GM12878 (cell line): ENCODE data around the gene RHEBL1. TPM values are rescaled to one million over a fixed set of nuclear protein-coding genes. Genes with fewer than 3 reads are reported as not detected.

Experiments
- ATAC-seq: fragments of 200-7000 bp; cut with Tn5 transposase; 3 replicates; pipeline ENCODE4 v1.9.1; 2020; ENCODE audit warnings: mild to moderate bottlenecking, moderate library complexity
- BruUV-seq: library from RNA; stranded (reverse); fragments of 400-500 nt; replicated peaks from 2 replicates; lab custom pipeline; 2021; lab: Mats Ljungman, UMichigan
- CTCF ChIA-PET: fragments of 300-600 bp; sonication (Branson Sonifier 250); formaldehyde crosslinking; extraction: SDS; loops from one replicate; lab custom pipeline; 2021; ENCODE audit warnings: inconsistent platforms; lab: Yijun Ruan, JAX
- POLR2A ChIA-PET: fragments of 350-600 bp; formaldehyde crosslinking; extraction: SDS; loops from one replicate; lab custom pipeline; 2021; ENCODE audit warnings: inconsistent platforms; lab: Charles Lee
- RAD21 ChIA-PET: fragments of 300-600 bp; sonication (Branson Sonifier 250); formaldehyde crosslinking; loops from one replicate; lab custom pipeline; 2023; ENCODE audit warnings: antibody characterized with exemption; ENCODE audit not compliant: unreplicated experiment; lab: Charles Lee
- SMC1A ChIA-PET: fragments of 300-600 bp; sonication (Branson Sonifier 250); formaldehyde crosslinking; loops from one replicate; lab custom pipeline; 2023; ENCODE audit not compliant: unreplicated experiment, uncharacterized antibody; lab: Charles Lee
- DNase-seq: peaks from one replicate; pipeline ENCODE4 v3.0.0-alpha.2; 2011; ENCODE audit warnings: low read depth, low spot score
- FAIRE-seq: peaks from 3 replicates; lab custom pipeline; 2011; peaks lifted over from hg19 to GRCh38; lab: Jason Lieb, UNC
- H2AFZ ChIP-seq: 2 replicates; pipeline ENCODE4 v1.6.0; 2011; ENCODE audit warnings: low read depth, low read length, control low read depth; ENCODE audit not compliant: control insufficient read depth
- H3K27ac ChIP-seq: 2 replicates; pipeline ENCODE4 v1.5.1; 2011; ENCODE audit warnings: control low read depth; ENCODE audit not compliant: control insufficient read depth, insufficient read depth
- H3K27me3 ChIP-seq, 2 experiments: replicated peaks in 1 of 2; 2 replicates each; pipeline versions ENCODE4 v1.6.0 to v1.6.1; 2011; ENCODE audit warnings: low read length in 1 of 2; ENCODE audit not compliant: control insufficient read depth in 2 of 2, insufficient read depth in 2 of 2
- H3K36me3 ChIP-seq, 2 experiments: 2 replicates each; pipeline ENCODE4 v1.5.1; 2011; ENCODE audit warnings: low read length in 1 of 2; ENCODE audit not compliant: control insufficient read depth in 2 of 2, insufficient read depth in 2 of 2
- H3K4me1 ChIP-seq: 2 replicates; pipeline ENCODE4 v1.6.1; 2011; ENCODE audit warnings: mild to moderate bottlenecking, low read length, moderate library complexity, mixed read lengths; ENCODE audit not compliant: control insufficient read depth, insufficient read depth
- H3K4me2 ChIP-seq: 2 replicates; pipeline ENCODE4 v1.6.0; 2011; ENCODE audit warnings: control low read depth; ENCODE audit not compliant: control insufficient read depth, insufficient read depth
- H3K4me3 ChIP-seq: fragments of 200-600 bp; sonication (generic); 2 replicates; pipeline ENCODE4 v1.5.1; 2016
- H3K79me2 ChIP-seq: 2 replicates; pipeline ENCODE4 v1.6.0; 2011; ENCODE audit warnings: low read length; ENCODE audit not compliant: control insufficient read depth, insufficient read depth
- H3K9ac ChIP-seq: 2 replicates; pipeline ENCODE4 v1.8.0; 2011; ENCODE audit warnings: low read length, control low read depth, mixed read lengths; ENCODE audit not compliant: control insufficient read depth, insufficient read depth
- H3K9me3 ChIP-seq: replicated peaks from 3 replicates; pipeline ENCODE4 v1.5.1; 2011; ENCODE audit warnings: mild to moderate bottlenecking, low read length; ENCODE audit not compliant: control insufficient read depth, insufficient read depth
- H4K20me1 ChIP-seq: 2 replicates; pipeline ENCODE4 v1.6.0; 2011; ENCODE audit not compliant: control insufficient read depth, insufficient read depth
- EGR1 ChIP-seq, 2 experiments: IDR thresholded peaks; 1 replicate in 1 of 2; 2 replicates in 1 of 2; pipeline ENCODE4 v1.6.1; 2011 to 2012; ENCODE audit warnings: low read depth in 2 of 2, low read length in 2 of 2, borderline replicate concordance in 1 of 2, mild to moderate bottlenecking in 1 of 2, moderate library complexity in 1 of 2
- EP300 ChIP-seq, 2 experiments: fragments of 150-350 bp in 1 of 2; IDR thresholded peaks; 2 replicates each; pipeline ENCODE4 v1.6.1; 2011 to 2012; ENCODE audit warnings: low read depth in 2 of 2, low read length in 2 of 2, borderline replicate concordance in 1 of 2, improper control_type of control experiment in 1 of 2, inconsistent platforms in 1 of 2; ENCODE audit not compliant: control insufficient read depth in 1 of 2
- NR2F1 ChIP-seq: fragments of 450-650 bp; conservative IDR thresholded peaks from 2 replicates; pipeline ENCODE4 v1.6.1; 2017; ENCODE audit warnings: mild to moderate bottlenecking
- PAX5 ChIP-seq: IDR thresholded peaks from 2 replicates; pipeline ENCODE4 v1.6.1; 2011; ENCODE audit warnings: low read depth, low read length, borderline replicate concordance
- POLR2A ChIP-seq: IDR thresholded peaks from 2 replicates; pipeline ENCODE4 v1.6.1; 2011; ENCODE audit warnings: low read depth, mild to moderate bottlenecking, low read length
- RB1 ChIP-seq: fragments of 450-650 bp; formaldehyde crosslinking; IDR thresholded peaks from 2 replicates; pipeline ENCODE4 v1.6.1; 2017; ENCODE audit warnings: mild to moderate bottlenecking, borderline replicate concordance
- TCF12 ChIP-seq: IDR thresholded peaks from 2 replicates; pipeline ENCODE4 v1.6.1; 2011; ENCODE audit warnings: low read depth, mild to moderate bottlenecking, low read length
- TCF7 ChIP-seq: IDR thresholded peaks from 2 replicates; pipeline ENCODE4 v1.6.1; 2014; ENCODE audit warnings: antibody characterized with exemption, borderline replicate concordance
- ZNF24 ChIP-seq: fragments of 450-650 bp; IDR thresholded peaks from 2 replicates; pipeline ENCODE4 v1.6.1; 2017; ENCODE audit warnings: antibody characterized with exemption, mild to moderate bottlenecking
- ZZZ3 ChIP-seq: IDR thresholded peaks from 2 replicates; pipeline ENCODE4 v1.6.1; 2011; ENCODE audit warnings: low read depth; ENCODE audit not compliant: control insufficient read depth, insufficient read length
- WGBS: methylation state at CpG from one replicate; pipeline ENCODE4 v1.1.6; 2016; ENCODE audit warnings: low lambda C conversion rate; ENCODE audit not compliant: insufficient replicate concordance, insufficient coverage; ENCODE audit errors: missing lambda C conversion rate; 5-methylcytosine and 5-hydroxymethylcytosine counted together
- in situ Hi-C: fragments of 300-500 bp; cut with MboI; formaldehyde crosslinking; loops from 9 replicates; pipeline ENCODE4 v1.14.3; 2018; ENCODE audit warnings: mixed read lengths
- intact Hi-C: fragments of 100-400 bp; cut with micrococcal nuclease; formaldehyde crosslinking; loops from one replicate; pipeline ENCODE4 v1.14.2; 2022; ENCODE audit not compliant: unreplicated experiment
- polyA plus RNA-seq, 11 experiments: library from polyadenylated mRNA; depleted of rRNA in 4 of 11; unstranded in 6 of 11; stranded (reverse) in 5 of 11; fragments of >200 nt; fragmentation: Nextera tagmentation in 4 of 11; fragmentation: Illumina TruSeq in 1 of 11; extraction: Ambion mirVana in 4 of 11; extraction: Trizol in 1 of 11; gene quantifications; 1 replicate in 1 of 11; 2 replicates in 10 of 11; pipeline versions ENCODE4 v1.2.1 to v1.2.3, GENCODE V29; 2011 to 2016; ENCODE audit warnings: inconsistent platforms in 2 of 11, missing spikeins in 2 of 11, low read depth in 1 of 11
- total RNA-seq, 4 experiments: library from RNA; depleted of rRNA in 3 of 4; stranded (reverse); fragments of >200 nt in 3 of 4; fragmentation: Illumina TruSeq in 1 of 4; extraction: Trizol in 1 of 4; gene quantifications; 2 replicates each; pipeline versions ENCODE4 v1.2.1 to v1.2.3, GENCODE V29; 2013 to 2021
- TF ChIP-seq, protein P1 (sequence below): IDR thresholded peaks from 2 replicates; pipeline ENCODE4 v1.6.1; 2012; ENCODE audit warnings: low read depth, low read length, improper control_type of control experiment
- TF ChIP-seq, protein P2 (sequence below): fragments of 450-650 bp; IDR thresholded peaks from 2 replicates; pipeline ENCODE4 v1.6.1; 2016; ENCODE audit warnings: mild to moderate bottlenecking

The RHEBL1 gene
- total and polyA plus RNA-seq, 10 of the 15 experiments (the other 5 are each of a cell fraction or from before 2014, with no cell fraction given) = 5.9 to 18.7 (median 12.0) TPM

DNA sequence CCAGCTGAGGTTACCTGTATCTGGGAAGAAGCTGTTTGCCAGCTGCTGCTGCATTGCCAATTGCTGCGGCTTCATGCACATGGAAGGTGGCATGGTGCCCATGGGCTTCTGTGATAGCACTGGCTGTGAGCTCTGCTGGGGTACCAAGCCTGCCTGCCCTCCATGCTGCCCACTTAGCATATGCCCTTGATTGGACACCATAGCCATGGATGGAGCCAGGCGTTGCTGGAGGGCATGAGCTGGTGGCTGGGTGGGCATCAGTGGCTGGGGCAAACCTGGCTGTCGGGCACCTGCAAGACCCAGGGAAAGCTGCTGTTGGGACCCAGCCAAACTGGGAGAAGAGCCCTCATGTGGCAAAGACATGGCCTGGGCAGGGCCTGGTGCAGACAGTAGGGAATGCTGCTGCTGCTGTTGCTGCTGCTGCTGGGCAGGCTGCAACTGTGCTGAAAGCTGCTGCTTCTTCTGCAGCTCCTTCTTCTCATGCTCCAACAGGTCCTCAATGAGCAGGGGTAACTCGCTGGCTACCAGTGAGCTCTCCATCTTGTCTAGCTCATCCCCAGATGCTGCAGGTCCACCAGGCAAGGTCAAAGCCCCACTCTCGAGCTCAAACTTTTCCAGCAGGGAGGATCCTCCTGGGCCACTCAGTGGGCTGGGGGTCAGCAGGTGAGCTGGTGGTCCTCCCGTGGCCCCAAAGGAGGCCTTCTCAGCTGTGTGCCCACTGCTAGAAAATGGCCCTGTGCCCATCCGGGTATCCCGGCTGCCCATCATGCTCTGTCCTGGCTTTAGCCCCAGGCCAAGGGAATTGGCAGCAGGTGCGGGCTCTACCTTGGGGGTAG, 32.5 kb downstream of the RHEBL1 start:
- POLR2A ChIA-PET = interaction anchor here (1.5 kb wide), 1 partner anchor 21 kb away, joined by 5 read pairs; no protein-coding TSS in a partner anchor

DNA sequence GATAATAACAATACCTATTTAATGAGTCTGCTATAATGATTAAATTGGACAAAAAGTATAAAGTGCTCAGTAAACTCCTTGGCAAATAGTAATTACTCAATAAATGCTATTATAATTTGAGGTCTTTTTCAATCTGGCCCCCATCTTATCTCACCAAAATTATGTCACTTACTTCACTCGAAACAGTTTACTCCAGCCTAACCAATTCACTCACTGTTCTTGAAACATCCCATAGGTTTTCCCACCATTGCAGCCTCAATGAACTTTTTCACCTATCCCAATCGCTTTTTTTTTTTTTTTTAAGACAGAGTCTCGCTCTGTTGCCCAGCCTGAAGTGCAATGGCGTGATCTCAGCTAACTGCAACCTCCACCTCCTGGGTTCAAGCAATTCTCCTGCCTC, 33.8 kb downstream of the RHEBL1 start:
- in situ Hi-C loops = no loop called here
- FAIRE-seq = no peak
- H3K4me2 ChIP-seq = no peak overlapping the region

More for the DNA sequence above, 32.5 kb downstream of the RHEBL1 start:
- TF ChIP-seq EP300 (IDR thresholded peaks at IDR 0.05; ENCODE audit: borderline replicate concordance in 1 of 2, control insufficient read depth in 1 of 2, low read depth in 2 of 2, low read length in 2 of 2) (no peak), ZZZ3 (no peak), POLR2A (peak; percentile 54; the same call in 1 of the 2 replicates)
- H3K36me3 ChIP-seq = peaks cover 26 to 67% of the 10 kb centered on the region in 2 experiments
- intact Hi-C loops = no loop called here
- ChIA-PET RAD21 (interaction anchor here (0.8 to 1.7 kb wide), 2 partner anchors 18 to 41 kb away, joined by 3 to 6 read pairs; no protein-coding TSS in a partner anchor), CTCF (interaction anchor here (0.6 to 2.1 kb wide), 10 partner anchors 12 to 198 kb away, joined by 3 to 9 read pairs (median 4); partner anchors contain the start of gene RHEBL1), SMC1A (no interaction called here)
- in situ Hi-C loops = no loop called here
- no peaks in the 10 kb centered on the region for H3K27me3 ChIP-seq
- H3K4me3 ChIP-seq = no peak overlapping the region
- no peak for FAIRE-seq
- H4K20me1 ChIP-seq = no peaks in the 10 kb centered on the region
- no peak for DNase-seq
- H2AFZ ChIP-seq = no peak overlapping the region
- H3K9ac ChIP-seq = no peak overlapping the region
- no peaks in the 10 kb centered on the region for H3K4me1 ChIP-seq
- H3K4me2 ChIP-seq = no peak overlapping the region
- H3K27ac ChIP-seq = no peak overlapping the region
- no TSS peak for BruUV-seq
- H3K79me2 ChIP-seq = no peaks in the 10 kb centered on the region
- no peak for ATAC-seq
- over 99% methylated on average over 9 of the region's 9 CpGs for WGBS
- no peaks in the 10 kb centered on the region for H3K9me3 ChIP-seq

More for the DNA sequence above, 33.8 kb downstream of the RHEBL1 start:
- BruUV-seq = no TSS peak
- no peaks in the 10 kb centered on the region for H3K27me3 ChIP-seq
- intact Hi-C loops = no loop called here
- no peak for TF ChIP-seq ZNF24
- no peak for TF ChIP-seq PAX5
- TF ChIP-seq, protein P1, sequence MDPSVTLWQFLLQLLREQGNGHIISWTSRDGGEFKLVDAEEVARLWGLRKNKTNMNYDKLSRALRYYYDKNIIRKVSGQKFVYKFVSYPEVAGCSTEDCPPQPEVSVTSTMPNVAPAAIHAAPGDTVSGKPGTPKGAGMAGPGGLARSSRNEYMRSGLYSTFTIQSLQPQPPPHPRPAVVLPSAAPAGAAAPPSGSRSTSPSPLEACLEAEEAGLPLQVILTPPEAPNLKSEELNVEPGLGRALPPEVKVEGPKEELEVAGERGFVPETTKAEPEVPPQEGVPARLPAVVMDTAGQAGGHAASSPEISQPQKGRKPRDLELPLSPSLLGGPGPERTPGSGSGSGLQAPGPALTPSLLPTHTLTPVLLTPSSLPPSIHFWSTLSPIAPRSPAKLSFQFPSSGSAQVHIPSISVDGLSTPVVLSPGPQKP = no peak
- TF ChIP-seq EGR1 (IDR thresholded peaks at IDR 0.05; ENCODE audit: borderline replicate concordance in 1 of 2, low read depth in 2 of 2, low read length in 2 of 2) = no peak
- TF ChIP-seq TCF12 = no peak
- TF ChIP-seq, protein P2, sequence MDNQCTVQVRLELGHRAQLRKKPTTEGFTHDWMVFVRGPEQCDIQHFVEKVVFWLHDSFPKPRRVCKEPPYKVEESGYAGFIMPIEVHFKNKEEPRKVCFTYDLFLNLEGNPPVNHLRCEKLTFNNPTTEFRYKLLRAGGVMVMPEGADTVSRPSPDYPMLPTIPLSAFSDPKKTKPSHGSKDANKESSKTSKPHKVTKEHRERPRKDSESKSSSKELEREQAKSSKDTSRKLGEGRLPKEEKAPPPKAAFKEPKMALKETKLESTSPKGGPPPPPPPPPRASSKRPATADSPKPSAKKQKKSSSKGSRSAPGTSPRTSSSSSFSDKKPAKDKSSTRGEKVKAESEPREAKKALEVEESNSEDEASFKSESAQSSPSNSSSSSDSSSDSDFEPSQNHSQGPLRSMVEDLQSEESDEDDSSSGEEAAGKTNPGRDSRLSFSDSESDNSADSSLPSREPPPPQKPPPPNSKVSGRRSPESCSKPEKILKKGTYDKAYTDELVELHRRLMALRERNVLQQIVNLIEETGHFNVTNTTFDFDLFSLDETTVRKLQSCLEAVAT = no peak
- no peak for TF ChIP-seq NR2F1
- TF ChIP-seq TCF7 = no peak
- TF ChIP-seq RB1 = no peak
- ATAC-seq = no peak
- H3K9me3 ChIP-seq = no peaks in the 10 kb centered on the region
- ChIA-PET SMC1A (no interaction called here), RAD21 (no interaction called here), POLR2A (interaction anchor here (0.6 to 1.7 kb wide), 5 partner anchors 10 to 358 kb away, joined by 3 to 9 read pairs (median 4); no protein-coding TSS in a partner anchor), CTCF (interaction anchor here (0.6 to 2.1 kb wide), 6 partner anchors 20 to 52 kb away, joined by 3 to 9 read pairs (median 4); no protein-coding TSS in a partner anchor)
- no peak overlapping the region for H3K4me3 ChIP-seq
- WGBS = 100% methylated on average over 1 of the region's 4 CpGs
- H3K27ac ChIP-seq = no peak overlapping the region
- no peaks in the 10 kb centered on the region for H3K79me2 ChIP-seq
- no peak for DNase-seq
- no peak overlapping the region for H3K9ac ChIP-seq
- H3K36me3 ChIP-seq = peaks cover 26 to 62% of the 10 kb centered on the region in 2 experiments
- no peaks in the 10 kb centered on the region for H4K20me1 ChIP-seq
- no peaks in the 10 kb centered on the region for H3K4me1 ChIP-seq
- no peak overlapping the region for H2AFZ ChIP-seq
